OCI-LY1 (cell line): ENCODE data around the gene EXOSC7.

ENCODE experiments used
- H2AFZ ChIP-seq: fragments of 200-600 bp; sonication (generic), shearing (Covaris generic); 2 replicates; pipeline ENCODE4 v1.6.0; 2014; ENCODE audit warnings: antibody characterized with exemption, mild to moderate bottlenecking, low read length
- H3F3A ChIP-seq: fragments of 200-600 bp; sonication (generic), shearing (Covaris generic); 2 replicates; pipeline ENCODE4 v1.6.0; 2014; ENCODE audit warnings: mild to moderate bottlenecking, antibody characterized with exemption, low read length, moderate library complexity; ENCODE audit not compliant: insufficient read depth
- H3K27ac ChIP-seq: fragments of 200-600 bp; sonication (generic); 2 replicates; pipeline ENCODE4 v1.5.1; 2014; ENCODE audit warnings: low read length, mixed run types, mild to moderate bottlenecking, low read depth; ENCODE audit not compliant: poor library complexity, severe bottlenecking
- H3K27me3 ChIP-seq: fragments of 200-600 bp; sonication (generic); 2 replicates; pipeline ENCODE4 v1.6.0; 2014; ENCODE audit warnings: antibody characterized with exemption, mild to moderate bottlenecking, low read length, moderate library complexity; ENCODE audit not compliant: insufficient read depth
- H3K36me3 ChIP-seq: fragments of 200-600 bp; sonication (generic); 2 replicates; pipeline ENCODE4 v1.6.1; 2014; ENCODE audit warnings: mild to moderate bottlenecking, antibody characterized with exemption, low read length, moderate library complexity, mixed read lengths; ENCODE audit not compliant: insufficient read depth
- H3K4me1 ChIP-seq: fragments of 200-600 bp; sonication (generic); 2 replicates; pipeline ENCODE4 v1.5.1; 2014; ENCODE audit warnings: mild to moderate bottlenecking, low read length, moderate library complexity; ENCODE audit not compliant: insufficient read depth, severe bottlenecking
- H3K4me2 ChIP-seq: fragments of 200-600 bp; sonication (generic), shearing (Covaris generic); 2 replicates; pipeline ENCODE4 v1.6.1; 2014; ENCODE audit warnings: low read length
- H3K4me3 ChIP-seq: fragments of 200-600 bp; sonication (generic); 2 replicates; pipeline ENCODE4 v1.5.1; 2014; ENCODE audit warnings: low read length, low read depth, mild to moderate bottlenecking, mixed read lengths; ENCODE audit not compliant: poor library complexity, severe bottlenecking
- H3K79me2 ChIP-seq: fragments of 200-600 bp; shearing (Covaris generic); 2 replicates; pipeline ENCODE4 v1.6.1; 2016; ENCODE audit warnings: mixed run types, low read length, mixed read lengths; ENCODE audit not compliant: insufficient read depth
- H3K9ac ChIP-seq: fragments of 200-600 bp; sonication (generic), shearing (Covaris generic); 2 replicates; pipeline ENCODE4 v1.6.1; 2014; ENCODE audit warnings: mild to moderate bottlenecking, low read length, mixed read lengths
- H3K9me2 ChIP-seq: fragments of 200-600 bp; sonication (generic), shearing (Covaris generic); 2 replicates; pipeline ENCODE4 v1.6.1; 2014; ENCODE audit warnings: low read depth, mild to moderate bottlenecking, low read length, mixed read lengths
- H3K9me3 ChIP-seq: fragments of 200-600 bp; shearing (Covaris generic); 2 replicates; pipeline ENCODE4 v1.6.1; 2014; ENCODE audit warnings: low read length, mixed read lengths
- H4K20me1 ChIP-seq: fragments of 200-600 bp; sonication (generic), shearing (Covaris generic); 2 replicates; pipeline ENCODE4 v1.6.0; 2016; ENCODE audit warnings: mild to moderate bottlenecking, low read length; ENCODE audit not compliant: insufficient read depth
- EZH2 ChIP-seq: fragments of 200-600 bp; sonication (generic), shearing (Covaris generic); IDR thresholded peaks from 2 replicates; pipeline ENCODE4 v1.8.0; 2017; ENCODE audit warnings: borderline replicate concordance, mixed run types, mild to moderate bottlenecking, antibody characterized with exemption, low read length, moderate library complexity, mixed read lengths
- TF ChIP-seq, protein P1 (sequence below): fragments of 200-600 bp; sonication (generic), shearing (Covaris generic); IDR thresholded peaks from 2 replicates; pipeline ENCODE4 v1.5.1; 2017; ENCODE audit warnings: mild to moderate bottlenecking, antibody characterized with exemption, low read length, moderate library complexity, mixed read lengths

Gene EXOSC7

DNA sequence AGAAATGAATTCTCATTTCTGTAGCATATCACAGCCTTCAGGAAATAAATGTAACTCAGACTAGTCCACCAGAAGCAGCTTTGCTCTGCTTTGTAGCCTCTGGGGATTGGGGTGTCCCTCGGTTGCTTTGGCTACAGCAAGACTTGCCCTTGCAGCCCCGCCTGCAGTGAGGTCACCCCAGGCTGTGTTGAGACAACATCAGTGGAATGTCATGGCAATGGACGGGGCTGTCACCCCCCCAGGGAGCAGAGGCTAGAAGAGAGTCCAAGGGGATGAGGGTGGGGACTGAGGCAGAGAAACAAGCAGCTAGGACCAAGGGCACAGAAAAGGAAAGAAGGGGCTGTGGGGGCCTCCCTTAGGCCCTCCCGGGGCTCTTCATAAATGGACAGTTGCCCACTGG, 50.9 kb downstream of the EXOSC7 start:
- Histone ChIP-seq H3K9ac (no peak overlapping the region), H3F3A (no peaks in the 10 kb centered on the region), H3K4me2 (no peak overlapping the region), H3K27me3 (no peaks in the 10 kb centered on the region), H3K79me2 (no peaks in the 10 kb centered on the region), H3K4me1 (no peaks in the 10 kb centered on the region), H3K4me3 (no peak overlapping the region), H3K9me2 (no peaks in the 10 kb centered on the region), H3K27ac (no peak overlapping the region), H3K36me3 (no peaks in the 10 kb centered on the region), H3K9me3 (no peaks in the 10 kb centered on the region), H2AFZ (no peak overlapping the region), H4K20me1 (no peaks in the 10 kb centered on the region)
- no peak for TF ChIP-seq EZH2
- TF ChIP-seq, protein P1, sequence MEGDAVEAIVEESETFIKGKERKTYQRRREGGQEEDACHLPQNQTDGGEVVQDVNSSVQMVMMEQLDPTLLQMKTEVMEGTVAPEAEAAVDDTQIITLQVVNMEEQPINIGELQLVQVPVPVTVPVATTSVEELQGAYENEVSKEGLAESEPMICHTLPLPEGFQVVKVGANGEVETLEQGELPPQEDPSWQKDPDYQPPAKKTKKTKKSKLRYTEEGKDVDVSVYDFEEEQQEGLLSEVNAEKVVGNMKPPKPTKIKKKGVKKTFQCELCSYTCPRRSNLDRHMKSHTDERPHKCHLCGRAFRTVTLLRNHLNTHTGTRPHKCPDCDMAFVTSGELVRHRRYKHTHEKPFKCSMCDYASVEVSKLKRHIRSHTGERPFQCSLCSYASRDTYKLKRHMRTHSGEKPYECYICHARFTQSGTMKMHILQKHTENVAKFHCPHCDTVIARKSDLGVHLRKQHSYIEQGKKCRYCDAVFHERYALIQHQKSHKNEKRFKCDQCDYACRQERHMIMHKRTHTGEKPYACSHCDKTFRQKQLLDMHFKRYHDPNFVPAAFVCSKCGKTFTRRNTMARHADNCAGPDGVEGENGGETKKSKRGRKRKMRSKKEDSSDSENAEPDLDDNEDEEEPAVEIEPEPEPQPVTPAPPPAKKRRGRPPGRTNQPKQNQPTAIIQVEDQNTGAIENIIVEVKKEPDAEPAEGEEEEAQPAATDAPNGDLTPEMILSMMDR: no peak

DNA sequence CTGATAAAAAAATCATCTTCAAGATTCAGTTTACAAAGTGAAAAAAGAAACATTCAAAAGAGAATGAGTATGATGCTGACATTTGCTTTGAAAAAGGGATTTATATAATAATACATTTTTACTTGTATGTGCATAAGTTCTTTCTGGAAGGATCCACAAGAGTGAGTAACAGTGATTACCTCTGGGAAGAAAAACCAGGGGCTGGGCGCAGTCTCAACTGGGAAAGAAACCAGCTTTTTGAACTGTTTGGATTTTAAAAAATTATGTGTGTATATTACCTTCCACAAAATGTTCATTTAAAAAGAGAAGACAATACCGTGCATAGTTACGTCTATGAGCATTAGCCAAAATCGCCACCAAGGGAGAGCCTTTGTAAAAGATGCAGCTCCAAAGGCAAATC, 51.4 kb downstream of the EXOSC7 start:
- Histone ChIP-seq H3K27me3 (no peaks in the 10 kb centered on the region), H3K27ac (no peak overlapping the region), H3K4me2 (no peak overlapping the region), H3K9me2 (no peaks in the 10 kb centered on the region), H3K9me3 (no peaks in the 10 kb centered on the region), H3K9ac (no peak overlapping the region), H3F3A (no peaks in the 10 kb centered on the region), H3K36me3 (no peaks in the 10 kb centered on the region), H3K4me3 (no peak overlapping the region), H4K20me1 (no peaks in the 10 kb centered on the region), H3K4me1 (no peaks in the 10 kb centered on the region), H3K79me2 (no peaks in the 10 kb centered on the region), H2AFZ (no peak overlapping the region)
- TF ChIP-seq EZH2: no peak
- TF ChIP-seq, protein P1: no peak

DNA sequence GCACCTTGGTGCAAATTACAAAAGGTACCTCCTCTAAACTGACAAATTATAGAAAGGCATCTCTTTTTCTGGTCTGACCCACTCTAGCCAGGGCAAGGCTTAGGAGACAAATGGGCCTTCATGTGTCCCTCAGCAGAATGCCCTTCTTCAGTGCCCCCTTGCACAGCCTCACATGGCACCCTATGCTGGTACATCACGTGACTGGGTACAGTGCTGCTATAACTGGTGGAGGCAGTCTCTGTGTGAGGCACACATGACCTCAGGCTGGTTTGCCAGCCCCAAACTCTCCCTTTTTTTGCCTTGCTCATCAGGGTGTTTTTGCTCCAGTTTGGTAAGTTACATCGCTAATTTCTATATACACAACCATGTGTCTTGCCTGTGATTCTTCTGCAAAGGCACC, 53.2 kb downstream of the EXOSC7 start:
- no peak overlapping the region for H3K9ac ChIP-seq
- H3K79me2 ChIP-seq: no peaks in the 10 kb centered on the region
- no peaks in the 10 kb centered on the region for H3F3A ChIP-seq
- H3K27ac ChIP-seq: no peak overlapping the region
- TF ChIP-seq, protein P1: no peak
- no peak for TF ChIP-seq EZH2
- H3K9me3 ChIP-seq: no peaks in the 10 kb centered on the region
- no peak overlapping the region for H3K4me2 ChIP-seq
- H2AFZ ChIP-seq: no peak overlapping the region
- H3K9me2 ChIP-seq: no peaks in the 10 kb centered on the region
- H3K4me3 ChIP-seq: no peak overlapping the region
- no peaks in the 10 kb centered on the region for H4K20me1 ChIP-seq
- no peaks in the 10 kb centered on the region for H3K36me3 ChIP-seq
- no peaks in the 10 kb centered on the region for H3K4me1 ChIP-seq
- H3K27me3 ChIP-seq: no peaks in the 10 kb centered on the region; the same call in 1 of the 2 replicates
